T follicular helper cell (primary cell): Measurements from ENCODE around the gene PRM1.

Experiments
- DNase-seq: peaks from one replicate; pipeline ENCODE4 v3.0.0-alpha.2; 2020; ENCODE audit warnings: low read depth

Gene PRM1

GRCh38 chr16:11273721-11274324, 7.3 kb downstream of the PRM1 start:
- no peak for DNase-seq

GRCh38 chr16:11272921-11273720, 8.0 kb downstream of the PRM1 start, which contains the start of gene PRM3:
Gene PRM3, minus strand, starts transcription at chr16:11273629. Its CDS starts 34 bp downstream, at chr16:11273595.
- no peak for DNase-seq

- DNase-seq, result no peak
These were observed 8.6 kb downstream of the PRM1 start for GRCh38 chr16:11272484-11272883.

GRCh38 chr16:11271610-11272009, 9.5 kb downstream of the PRM1 start:
- no peak for DNase-seq

- no peak for DNase-seq
These were observed 10.4 kb downstream of the PRM1 start for GRCh38 chr16:11270602-11271162.

- no peak for DNase-seq
These were observed 12.2 kb downstream of the PRM1 start, which contains the start of gene TNP2 for GRCh38 chr16:11268921-11269375. Gene TNP2, minus strand, starts transcription at chr16:11269325. Its CDS starts 63 bp downstream, at chr16:11269262.

- DNase-seq, result no peak
These were observed 16.0 kb downstream of the PRM1 start for GRCh38 chr16:11265124-11265523.

GRCh38 chr16:11264155-11264832, 16.8 kb downstream of the PRM1 start:
- no peak for DNase-seq

- DNase-seq, result no peak
These were observed 17.4 kb downstream of the PRM1 start for GRCh38 chr16:11263737-11264136.

- DNase-seq, result no peak
These were observed 18.2 kb downstream of the PRM1 start for GRCh38 chr16:11262915-11263314.

GRCh38 chr16:11260596-11260966, 20.5 kb downstream of the PRM1 start:
- DNase-seq, result no peak

- no peak for DNase-seq
These were observed 21.2 kb downstream of the PRM1 start for GRCh38 chr16:11259655-11260595.

GRCh38 chr16:11258553-11259492, 22.3 kb downstream of the PRM1 start:
- no peak for DNase-seq

- no peak for DNase-seq
These were observed 23.8 kb downstream of the PRM1 start for GRCh38 chr16:11257131-11257938.

- DNase-seq, result no peak
These were observed 24.4 kb downstream of the PRM1 start for GRCh38 chr16:11256661-11257130.

- DNase-seq, result peak; percentile 79
These were observed 25.1 kb downstream of the PRM1 start, which contains the start of gene SOCS1 for GRCh38 chr16:11255737-11256660. Gene SOCS1, minus strand, starts transcription at chr16:11256204. Its CDS starts 726 bp downstream, at chr16:11255478.

GRCh38 chr16:11254913-11255736, 26.0 kb downstream of the PRM1 start:
- DNase-seq, result peak; percentile 66
